Heart right ventricle (tissue), 16 donors: ENCODE measurements around the gene CD302. TPM values are rescaled to one million over a fixed set of nuclear protein-coding genes. Genes with fewer than 3 reads are reported as not detected.

ENCODE experiments used
- ATAC-seq, 8 donors: fragments of 200-7000 bp; cut with Tn5 transposase; one replicate each; pipeline ENCODE4 v1.9.1; 2020; ENCODE audit warnings: mild to moderate bottlenecking in 8 of 8, moderate library complexity in 8 of 8, moderate number of reproducible peaks in 1 of 8
- DNase-seq, 2 donors: peaks; one replicate each; pipeline ENCODE4 v3.0.0-alpha.2; 2020
- H3K27ac ChIP-seq, 10 donors: fragments of 200-600 bp; sonication (generic) in 2 of 10; one replicate each; pipeline versions ENCODE4 v1.5.0 to v1.8.0; 2020 to 2022; ENCODE audit warnings: mild to moderate bottlenecking in 3 of 10
- H3K27me3 ChIP-seq, 7 donors: fragments of 200-600 bp; one replicate each; pipeline ENCODE4 v1.8.0; 2021 to 2022; ENCODE audit warnings: mild to moderate bottlenecking in 2 of 7
- H3K36me3 ChIP-seq, 9 donors: fragments of 200-600 bp; sonication (generic) in 1 of 9; one replicate each; pipeline versions ENCODE4 v1.5.0 to v1.8.0; 2020 to 2022; ENCODE audit warnings: mild to moderate bottlenecking in 2 of 9
- H3K4me1 ChIP-seq, 9 donors: fragments of 200-600 bp; sonication (generic) in 1 of 9; one replicate each; pipeline versions ENCODE4 v1.5.0 to v1.8.0; 2020 to 2022; ENCODE audit warnings: mild to moderate bottlenecking in 4 of 9
- H3K4me3 ChIP-seq, 10 donors: fragments of 200-600 bp; sonication (generic) in 2 of 10; one replicate each; pipeline versions ENCODE4 v1.5.0 to v1.8.0; 2020 to 2022; ENCODE audit warnings: mild to moderate bottlenecking in 7 of 10, moderate library complexity in 2 of 10
- H3K9me3 ChIP-seq, 11 donors: fragments of 200-600 bp in 10 of 11; sonication (generic) in 2 of 11; one replicate each; pipeline versions ENCODE4 v1.5.0 to v1.8.0; 2013 to 2022; ENCODE audit warnings: mild to moderate bottlenecking in 2 of 11, control low read depth in 1 of 11, moderate library complexity in 1 of 11
- WGBS, 2 donors: extraction: QIAGEN DNeasy Blood & Tissue Kit; methylation state at CpG; one replicate each; pipeline ENCODE4 v1.1.7; 2013; ENCODE audit warnings: inconsistent platforms in 1 of 2; 5-methylcytosine and 5-hydroxymethylcytosine counted together
- intact Hi-C, 10 donors: fragments of 100-400 bp; cut with DNase I; formaldehyde crosslinking; loops; one replicate each; pipeline versions ENCODE4 v1.11.1 to v1.14.2; 2022
- polyA plus RNA-seq, 2 donors: library from polyadenylated mRNA; stranded (reverse); fragments of 200-250 nt; gene quantifications; one replicate each; pipeline ENCODE4 v1.2.3, GENCODE V29; 2013
- total RNA-seq, 10 donors: library from RNA; stranded (reverse); fragmentation: NEBNext Ultra II Directional in 3 of 10; extraction: Animal tissue kit (Norgen Biotek cat#: 25700) in 3 of 10; gene quantifications; one replicate each; pipeline versions ENCODE4 v1.2.1 to v1.2.4, GENCODE V29; 2021 to 2023
- TF ChIP-seq, protein P1 (sequence below), 9 donors: fragments of 200-600 bp; sonication (generic) in 2 of 9; IDR thresholded peaks; one replicate each; pipeline versions ENCODE4 v1.5.0 to v1.8.0; 2021 to 2022; ENCODE audit warnings: antibody characterized with exemption in 9 of 9, mild to moderate bottlenecking in 5 of 9, moderate library complexity in 1 of 9
- donor health status: Arrhythmogenic right ventricular cardiomyopathy.
- donor health status: ischemic (EF 13 %, LVEDD 7.1; RV severe dilation, severe dysfunction).
- donor health status: healthy with polysubstance abuse.
- donor health status: DM: no; HTN: yes; CAD: no.
- donor health status: DM: no; HTN: no; CAD: no.
- donor health status: ischemic (EF 25% LVEDD 6.9; RV normal size, moderate dysfunction).
- donor health status: ischemic (EF 25% LVEDD 5.7; RV mildly dilated, moderate dysfunction).
- donor health status: healthy.
- donor health status: DM: yes; HTN: yes; CAD: no.
- donor health status: Ischemic cardiomyopathy.
- donor health status: ischemic (EF 35%, LVEDD 5.7; RV mildly dilated, moderate dysfunction).
- donor health status: nonischemic (EF 11% LVEDD 7.7; RV severe dilation, severe dysfunction).
- donor health status: DM: yes; HTN: yes; CAD: no.
- donor health status: PGD.
- donor health status: ischemic (EF 29% LVEDD 5.4; RV normal size, mild dysfunction).
- donor health status: nonischemic (EF 23%, LVEDD 6.1; RV moderate dilation, normal function).

The CD302 gene
- total and polyA plus RNA-seq, 12 donors: 5.8 to 25.2 (median 12.8) TPM

DNA sequence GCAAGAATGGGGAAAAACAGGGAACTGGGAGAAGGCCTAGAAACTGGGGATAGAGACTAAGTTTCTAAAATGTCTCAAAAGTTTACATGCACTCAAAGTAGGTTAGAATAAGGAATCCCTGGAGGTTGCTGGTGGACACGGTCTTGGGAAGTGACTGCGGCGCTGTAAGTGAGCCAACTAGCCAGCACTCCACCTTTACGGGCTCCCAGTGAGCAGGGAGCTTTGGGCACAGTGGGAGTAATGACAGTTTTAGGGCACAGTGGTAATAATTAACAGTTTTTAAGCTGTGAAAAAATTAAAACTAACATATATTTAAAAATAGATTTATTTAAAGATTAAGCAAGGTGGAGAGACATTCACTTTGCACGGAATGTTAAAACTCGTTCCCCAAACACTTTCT is 20.9 kb upstream of the CD302 start:
- TF ChIP-seq, protein P1, sequence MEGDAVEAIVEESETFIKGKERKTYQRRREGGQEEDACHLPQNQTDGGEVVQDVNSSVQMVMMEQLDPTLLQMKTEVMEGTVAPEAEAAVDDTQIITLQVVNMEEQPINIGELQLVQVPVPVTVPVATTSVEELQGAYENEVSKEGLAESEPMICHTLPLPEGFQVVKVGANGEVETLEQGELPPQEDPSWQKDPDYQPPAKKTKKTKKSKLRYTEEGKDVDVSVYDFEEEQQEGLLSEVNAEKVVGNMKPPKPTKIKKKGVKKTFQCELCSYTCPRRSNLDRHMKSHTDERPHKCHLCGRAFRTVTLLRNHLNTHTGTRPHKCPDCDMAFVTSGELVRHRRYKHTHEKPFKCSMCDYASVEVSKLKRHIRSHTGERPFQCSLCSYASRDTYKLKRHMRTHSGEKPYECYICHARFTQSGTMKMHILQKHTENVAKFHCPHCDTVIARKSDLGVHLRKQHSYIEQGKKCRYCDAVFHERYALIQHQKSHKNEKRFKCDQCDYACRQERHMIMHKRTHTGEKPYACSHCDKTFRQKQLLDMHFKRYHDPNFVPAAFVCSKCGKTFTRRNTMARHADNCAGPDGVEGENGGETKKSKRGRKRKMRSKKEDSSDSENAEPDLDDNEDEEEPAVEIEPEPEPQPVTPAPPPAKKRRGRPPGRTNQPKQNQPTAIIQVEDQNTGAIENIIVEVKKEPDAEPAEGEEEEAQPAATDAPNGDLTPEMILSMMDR (IDR thresholded peaks at IDR 0.05): no peak
- H3K27me3 ChIP-seq: no peaks in the 10 kb centered on the region
- DNase-seq: no peak
- no peak overlapping the region for H3K4me3 ChIP-seq
- H3K4me1 ChIP-seq: no peaks in the 10 kb centered on the region
- H3K9me3 ChIP-seq: no peaks in the 10 kb centered on the region
- H3K27ac ChIP-seq: no peak overlapping the region
- WGBS, 2 donors: 74 to 76% methylated on average over 6 of the region's 6 CpGs
- no peaks in the 10 kb centered on the region for H3K36me3 ChIP-seq
- intact Hi-C loops: loop anchor here in 1 of 10 donors (10.0 kb wide), 1 partner anchor 106 kb away; no protein-coding TSS in a partner anchor
- ATAC-seq: no peak

DNA sequence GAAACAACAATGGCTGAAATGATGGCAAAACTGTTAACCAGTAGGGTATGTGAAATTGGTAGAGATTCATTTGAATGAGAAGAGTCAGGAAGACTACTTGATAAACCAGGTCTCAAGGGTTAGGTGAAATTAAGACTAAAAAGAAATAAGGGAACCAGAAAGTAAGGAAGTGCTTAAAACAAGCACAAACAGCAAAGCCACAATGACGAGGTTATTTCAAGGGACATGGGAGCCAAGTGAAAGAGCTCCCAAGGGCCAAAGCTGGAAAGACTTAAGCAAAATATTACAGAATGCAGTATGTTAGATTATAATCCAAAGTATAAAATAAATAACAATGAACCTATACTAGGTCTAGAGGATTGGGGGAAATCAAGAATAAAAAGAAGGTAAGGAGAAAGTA is 19.3 kb upstream of the CD302 start:
- Histone ChIP-seq H3K4me3 (no peak overlapping the region), H3K27me3 (no peaks in the 10 kb centered on the region), H3K27ac (peak overlapping the region in 1 of 10 donors; percentile 16), H3K4me1 (no peaks in the 10 kb centered on the region), H3K36me3 (no peaks in the 10 kb centered on the region), H3K9me3 (no peaks in the 10 kb centered on the region)
- DNase-seq (no peak), ATAC-seq (no peak)
- 66 to 76% methylated on average over 1 of the region's 1 CpG for WGBS, 2 donors
- intact Hi-C loops: loop anchor here in 1 of 10 donors (10.0 kb wide), 1 partner anchor 108 kb away; no protein-coding TSS in a partner anchor
- TF ChIP-seq, protein P1 (IDR thresholded peaks at IDR 0.05): no peak

DNA sequence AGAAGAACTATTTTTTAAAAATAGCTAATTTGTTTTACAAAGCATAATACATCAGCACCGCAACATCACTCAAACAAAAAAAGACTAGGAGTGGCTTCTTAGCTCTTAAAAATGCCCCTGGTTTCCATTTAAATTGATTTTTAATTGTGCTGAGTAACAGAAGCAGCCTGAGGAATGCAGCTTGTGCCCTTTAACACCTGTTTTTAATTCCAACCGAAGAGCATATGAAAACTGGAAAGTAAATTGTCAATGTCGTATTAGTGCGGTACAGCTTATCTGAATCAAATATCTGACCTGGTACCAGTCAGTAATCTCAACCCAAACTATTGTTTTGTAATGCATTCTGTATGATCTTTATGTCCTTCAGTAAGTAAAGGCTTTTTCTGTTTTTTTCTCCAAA is 13.2 kb upstream of the CD302 start:
- ATAC-seq (no peak), DNase-seq (no peak)
- no peaks in the 10 kb centered on the region for H3K27me3 ChIP-seq
- H3K4me3 ChIP-seq: no peak overlapping the region
- TF ChIP-seq, protein P1 (IDR thresholded peaks at IDR 0.05): no peak
- no peak overlapping the region for H3K27ac ChIP-seq
- H3K4me1 ChIP-seq: peaks cover 0 to 5% (median 0%) of the 10 kb centered on the region in 9 donors
- WGBS, 2 donors: 90 to 91% methylated on average over 4 of the region's 4 CpGs
- H3K9me3 ChIP-seq: no peaks in the 10 kb centered on the region
- intact Hi-C loops: loop anchor here in 1 of 10 donors (10.0 kb wide), 1 partner anchor 114 kb away; no protein-coding TSS in a partner anchor
- H3K36me3 ChIP-seq: no peaks in the 10 kb centered on the region

DNA sequence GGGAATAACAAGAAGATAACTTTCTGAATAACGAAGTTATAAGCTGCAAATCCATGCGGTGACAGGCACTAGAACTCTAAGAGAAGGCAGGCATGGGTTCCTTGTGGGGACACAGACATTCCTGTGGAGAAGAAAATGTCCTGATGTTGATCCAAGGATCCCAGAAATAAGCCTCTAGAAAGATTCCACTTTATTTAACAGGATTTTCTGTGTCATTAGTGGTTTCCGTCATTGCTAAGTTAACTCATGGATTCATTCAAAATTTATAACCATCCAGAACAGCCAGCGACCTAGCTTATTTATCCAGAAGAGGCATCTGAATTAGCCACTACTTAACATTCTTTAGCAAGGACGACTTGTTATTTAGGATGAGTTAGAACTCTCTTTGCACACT is 10.0 kb upstream of the CD302 start:
- TF ChIP-seq, protein P1 (IDR thresholded peaks at IDR 0.05): no peak
- no peaks in the 10 kb centered on the region for H3K27me3 ChIP-seq
- intact Hi-C loops: loop anchor here in 4 of 10 donors (5.0 to 10.0 kb wide), 6 partner anchors 93 to 193 kb away; partner anchors contain the start of genes MARCHF7 (in 2 of the 4) and BAZ2B (in 1 of the 4)
- 56 to 61% methylated on average over 5 of the region's 5 CpGs for WGBS, 2 donors
- no peaks in the 10 kb centered on the region for H3K9me3 ChIP-seq
- H3K4me1 ChIP-seq: peaks cover 0 to 5% (median 0%) of the 10 kb centered on the region in 9 donors
- no peak for DNase-seq
- no peak overlapping the region for H3K4me3 ChIP-seq
- no peaks in the 10 kb centered on the region for H3K36me3 ChIP-seq
- no peak overlapping the region for H3K27ac ChIP-seq
- ATAC-seq: no peak
